Measurements from ENCODE around the gene FAM120A. TPM values are rescaled to one million over a fixed set of nuclear protein-coding genes. Genes with fewer than 3 reads are reported as not detected.

The FAM120A gene
- total and polyA plus RNA-seq, 9 of the 15 experiments (the other 6 are each of a cell fraction or from before 2014, with no cell fraction given), result 8.7 to 71.0 (median 42.2) TPM

- TF ChIP-seq E2F8 (IDR thresholded peaks at IDR 0.05; ENCODE audit: low read depth, partially characterized antibody), result no peak
- no peak for TF ChIP-seq ELK1 (CRISPR knock-in tag; IDR thresholded peaks at IDR 0.05)
- no peak for TF ChIP-seq ZFP91 (CRISPR knock-in tag; IDR thresholded peaks at IDR 0.05)
- TF ChIP-seq ZFX (CRISPR knock-in tag; IDR thresholded peaks at IDR 0.05), result peak; percentile 43
- TF ChIP-seq SNIP1 (IDR thresholded peaks at IDR 0.05; ENCODE audit: low read depth), result no peak
- TF ChIP-seq ZNF274 (IDR thresholded peaks at IDR 0.05; ENCODE audit: borderline replicate concordance, low read depth, low read length), result no peak
- 0 out of 2 replicates have a peak, but pooled peaks have one; percentile 28 for TF ChIP-seq ZBTB1 (CRISPR knock-in tag; IDR thresholded peaks at IDR 0.05; ENCODE audit: borderline replicate concordance, low read depth)
- no peak for TF ChIP-seq TCF15 (CRISPR knock-in tag; IDR thresholded peaks at IDR 0.05)
- TF ChIP-seq CGGBP1 (CRISPR knock-in tag; IDR thresholded peaks at IDR 0.05), result no peak
- peak; percentile 37 for TF ChIP-seq KDM5B (IDR thresholded peaks at IDR 0.05; ENCODE audit: insufficient replicate concordance, low read depth, low read length)
- TF ChIP-seq XRCC4 (IDR thresholded peaks at IDR 0.05; ENCODE audit: extremely low read depth, insufficient read depth, insufficient read length), result no peak
- no peak for TF ChIP-seq NFRKB (IDR thresholded peaks at IDR 0.05; ENCODE audit: low read depth)
- TF ChIP-seq E4F1 (CRISPR knock-in tag; IDR thresholded peaks at IDR 0.05; ENCODE audit: borderline replicate concordance), result no peak
- TF ChIP-seq NCOA4 (IDR thresholded peaks at IDR 0.05; ENCODE audit: partially characterized antibody), result no peak
- no peak for TF ChIP-seq SOX6 (IDR thresholded peaks at IDR 0.05)
- no peak for TF ChIP-seq BACH1 (tag; IDR thresholded peaks at IDR 0.05)
Measured at GRCh38 chr9:93577078-93577974, 125.8 kb downstream of the FAM120A start (continued).
